ENCODE results near the gene RASD2.

RASD2 gene

DNA sequence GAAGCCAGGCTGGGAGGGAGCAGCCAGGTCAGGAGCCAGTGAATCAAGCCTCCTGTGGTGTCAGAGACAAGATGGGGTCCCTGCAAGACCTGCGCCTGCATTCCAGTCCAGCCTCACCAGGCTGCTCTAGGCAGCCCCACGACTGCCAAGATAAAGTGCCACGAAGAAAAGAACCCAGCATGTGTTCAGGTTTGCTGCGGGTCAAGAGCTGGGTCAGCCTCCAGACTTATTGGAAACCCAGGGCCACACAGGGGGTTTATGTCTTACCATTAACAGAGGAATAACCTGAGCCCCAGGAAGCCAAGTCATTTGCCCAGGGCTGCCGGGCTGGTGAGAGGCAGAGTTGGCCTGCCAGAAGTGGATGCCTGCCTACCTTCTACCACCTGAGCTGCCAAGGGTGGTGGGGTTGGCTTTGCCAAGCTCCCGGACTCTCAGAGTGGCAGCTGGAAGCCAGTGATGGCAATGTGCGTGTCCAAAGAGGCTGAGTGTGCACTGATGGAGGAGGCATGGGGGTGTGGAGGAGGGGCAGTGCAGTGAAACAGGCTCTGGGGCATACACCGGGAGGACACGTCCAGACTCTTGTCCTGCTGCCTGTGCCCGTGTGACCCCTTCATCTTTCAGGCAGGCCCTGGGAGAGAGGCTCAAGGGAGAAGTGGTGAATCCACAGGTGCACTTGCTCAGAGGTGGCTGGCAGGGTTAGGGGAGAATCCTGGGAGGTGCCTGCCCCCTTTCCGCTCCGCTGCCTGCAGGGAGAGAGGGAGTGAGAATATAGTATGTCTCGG is 1.7 kb downstream of the RASD2 start:
- no peak for DNase-seq (ENCODE audit: low read depth)
- no peak overlapping the region for H3K4me3 ChIP-seq (ENCODE audit: low read depth, low read length)
- no peak for TF ChIP-seq MYC (IDR thresholded peaks at IDR 0.05; ENCODE audit: low read depth, low read length)

- TF ChIP-seq MYC (IDR thresholded peaks at IDR 0.05; ENCODE audit: low read depth, low read length) (no peak), MAX (IDR thresholded peaks at IDR 0.05; ENCODE audit: low read depth, low read length) (no peak), POLR2A (IDR thresholded peaks at IDR 0.05; ENCODE audit: extremely low read depth, insufficient read length) (no peak)
- TF ChIP-seq, protein P1, sequence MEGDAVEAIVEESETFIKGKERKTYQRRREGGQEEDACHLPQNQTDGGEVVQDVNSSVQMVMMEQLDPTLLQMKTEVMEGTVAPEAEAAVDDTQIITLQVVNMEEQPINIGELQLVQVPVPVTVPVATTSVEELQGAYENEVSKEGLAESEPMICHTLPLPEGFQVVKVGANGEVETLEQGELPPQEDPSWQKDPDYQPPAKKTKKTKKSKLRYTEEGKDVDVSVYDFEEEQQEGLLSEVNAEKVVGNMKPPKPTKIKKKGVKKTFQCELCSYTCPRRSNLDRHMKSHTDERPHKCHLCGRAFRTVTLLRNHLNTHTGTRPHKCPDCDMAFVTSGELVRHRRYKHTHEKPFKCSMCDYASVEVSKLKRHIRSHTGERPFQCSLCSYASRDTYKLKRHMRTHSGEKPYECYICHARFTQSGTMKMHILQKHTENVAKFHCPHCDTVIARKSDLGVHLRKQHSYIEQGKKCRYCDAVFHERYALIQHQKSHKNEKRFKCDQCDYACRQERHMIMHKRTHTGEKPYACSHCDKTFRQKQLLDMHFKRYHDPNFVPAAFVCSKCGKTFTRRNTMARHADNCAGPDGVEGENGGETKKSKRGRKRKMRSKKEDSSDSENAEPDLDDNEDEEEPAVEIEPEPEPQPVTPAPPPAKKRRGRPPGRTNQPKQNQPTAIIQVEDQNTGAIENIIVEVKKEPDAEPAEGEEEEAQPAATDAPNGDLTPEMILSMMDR (IDR thresholded peaks at IDR 0.05; ENCODE audit: low read depth, low read length), result no peak
- H3K4me3 ChIP-seq (ENCODE audit: low read depth, low read length), result no peak overlapping the region
- no peak for DNase-seq (ENCODE audit: low read depth)
Measured at GRCh38 chr22:35542939-35543516, 2.4 kb downstream of the RASD2 start.

DNA sequence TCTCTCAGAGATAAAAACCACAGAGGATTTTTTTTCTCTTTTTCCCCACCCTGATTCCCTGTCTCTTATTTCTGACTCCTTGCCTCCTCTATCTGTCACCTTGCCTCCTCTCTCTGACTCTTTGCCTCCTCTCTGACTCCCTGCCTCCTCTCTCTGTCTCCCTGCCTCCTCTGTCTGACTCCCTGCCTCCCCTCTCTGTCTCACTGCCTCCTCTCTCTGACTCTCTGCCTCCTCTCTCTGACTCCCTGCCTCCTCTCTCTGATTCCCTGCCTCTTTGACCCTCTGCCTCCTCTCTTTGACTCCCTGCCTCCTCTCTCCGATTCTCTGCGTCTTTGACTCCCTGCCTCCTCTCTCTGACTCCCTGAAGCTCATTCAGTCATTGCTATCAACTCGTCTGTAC is 3.1 kb downstream of the RASD2 start:
- DNase-seq (ENCODE audit: low read depth), result no peak
- TF ChIP-seq POLR2A (IDR thresholded peaks at IDR 0.05; ENCODE audit: extremely low read depth, insufficient read length), result no peak
- no peak for TF ChIP-seq MYC (IDR thresholded peaks at IDR 0.05; ENCODE audit: low read depth, low read length)
- TF ChIP-seq, protein P1 (IDR thresholded peaks at IDR 0.05; ENCODE audit: low read depth, low read length), result no peak
- TF ChIP-seq MAX (IDR thresholded peaks at IDR 0.05; ENCODE audit: low read depth, low read length), result no peak
- H3K4me3 ChIP-seq (ENCODE audit: low read depth, low read length), result no peak overlapping the region

- no peak for DNase-seq (ENCODE audit: low read depth)
- TF ChIP-seq MAX (IDR thresholded peaks at IDR 0.05; ENCODE audit: low read depth, low read length) (no peak), MYC (IDR thresholded peaks at IDR 0.05; ENCODE audit: low read depth, low read length) (no peak), POLR2A (IDR thresholded peaks at IDR 0.05; ENCODE audit: extremely low read depth, insufficient read length) (no peak)
- TF ChIP-seq, protein P1 (IDR thresholded peaks at IDR 0.05; ENCODE audit: low read depth, low read length), result no peak
Measured at GRCh38 chr22:35544189-35544588, 3.6 kb downstream of the RASD2 start.

DNA sequence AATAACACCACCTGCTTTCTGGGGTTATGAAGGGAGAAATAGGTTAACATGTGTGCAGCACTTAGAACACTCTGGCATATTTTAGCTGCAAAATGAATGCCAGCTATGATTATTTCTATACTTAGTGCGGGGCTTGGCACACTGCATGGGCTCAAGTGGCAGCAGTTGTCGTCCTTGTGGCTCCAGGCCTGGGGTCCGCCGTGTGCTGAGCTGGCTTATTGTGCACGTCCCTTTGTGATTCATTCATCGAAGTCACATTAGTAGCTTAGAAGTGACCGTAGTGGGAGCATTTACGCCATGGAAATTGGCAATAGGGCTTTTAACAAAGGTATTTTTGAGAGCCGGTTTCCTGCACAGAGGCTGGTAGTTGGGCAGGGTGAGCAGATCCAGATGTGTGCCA is 4.2 kb downstream of the RASD2 start:
- DNase-seq (ENCODE audit: low read depth), result no peak
- no peak overlapping the region for H3K4me3 ChIP-seq (ENCODE audit: low read depth, low read length)
- TF ChIP-seq MAX (IDR thresholded peaks at IDR 0.05; ENCODE audit: low read depth, low read length) (no peak), MYC (IDR thresholded peaks at IDR 0.05; ENCODE audit: low read depth, low read length) (no peak), POLR2A (IDR thresholded peaks at IDR 0.05; ENCODE audit: extremely low read depth, insufficient read length) (no peak)
- TF ChIP-seq, protein P1 (IDR thresholded peaks at IDR 0.05; ENCODE audit: low read depth, low read length), result no peak

More at GRCh38 chr22:35544189-35544588, 3.6 kb downstream of the RASD2 start:
- H3K4me3 ChIP-seq (ENCODE audit: low read depth, low read length), result no peak overlapping the region

DNA sequence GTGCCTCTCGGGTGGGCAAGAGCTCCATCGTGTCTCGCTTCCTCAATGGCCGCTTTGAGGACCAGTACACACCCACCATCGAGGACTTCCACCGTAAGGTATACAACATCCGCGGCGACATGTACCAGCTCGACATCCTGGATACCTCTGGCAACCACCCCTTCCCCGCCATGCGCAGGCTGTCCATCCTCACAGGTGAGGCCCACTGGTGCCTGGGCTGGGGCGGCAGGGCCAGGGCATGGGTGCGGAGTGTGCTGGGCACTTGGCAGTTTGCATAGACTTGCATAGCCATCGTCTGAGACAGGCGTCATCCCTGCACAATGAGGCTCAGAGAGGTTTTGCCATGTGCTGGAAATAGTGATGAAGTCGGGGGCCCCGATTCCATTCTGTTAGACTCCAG is 6.3 kb downstream of the RASD2 start:
- H3K4me3 ChIP-seq (ENCODE audit: low read depth, low read length), result no peak overlapping the region

More for the DNA sequence above, 6.3 kb downstream of the RASD2 start:
- TF ChIP-seq MYC (IDR thresholded peaks at IDR 0.05; ENCODE audit: low read depth, low read length) (no peak), MAX (IDR thresholded peaks at IDR 0.05; ENCODE audit: low read depth, low read length) (no peak), POLR2A (IDR thresholded peaks at IDR 0.05; ENCODE audit: extremely low read depth, insufficient read length) (no peak)
- TF ChIP-seq, protein P1 (IDR thresholded peaks at IDR 0.05; ENCODE audit: low read depth, low read length), result no peak
- DNase-seq (ENCODE audit: low read depth), result no peak

Measured in NB4 (cell line).